HCT116 (cell line): ENCODE results near the gene LARP1. TPM values are rescaled to one million over a fixed set of nuclear protein-coding genes. Genes with fewer than 3 reads are reported as not detected.

ENCODE experiments used
- ATAC-seq: fragments of 200-7000 bp; cut with Tn5 transposase; 2 replicates; pipeline ENCODE4 v1.9.1; 2020; ENCODE audit warnings: mild to moderate bottlenecking, moderate library complexity
- BruUV-seq: library from RNA; stranded (reverse); fragments of 400-500 nt; replicated peaks from 2 replicates; lab custom pipeline; 2021; lab: Mats Ljungman, UMichigan
- CTCF ChIA-PET: fragments of 300-600 bp; sonication (Branson Sonifier 250); formaldehyde crosslinking; loops from one replicate; lab custom pipeline; 2021; ENCODE audit warnings: antibody characterized with exemption; lab: Charles Lee
- POLR2A ChIA-PET: fragments of 300-600, 350-600 bp; sonication (Branson Sonifier 250); formaldehyde crosslinking; loops from one replicate; lab custom pipeline; 2021; ENCODE audit warnings: antibody characterized with exemption; lab: Charles Lee
- RAD21 ChIA-PET, 2 experiments: fragments of 300-600 bp; sonication (Branson Sonifier 250); formaldehyde crosslinking; loops; one replicate each; lab custom pipeline; 2023; ENCODE audit warnings: low total read pairs in 2 of 2; ENCODE audit not compliant: uncharacterized antibody in 2 of 2, unreplicated experiment in 2 of 2, low non-redundant PET in 1 of 2; lab: Charles Lee
- DNase-seq: peaks from one replicate; pipeline ENCODE4 v3.0.0-alpha.2; 2010; ENCODE audit warnings: low read depth, low spot score
- H2AFZ ChIP-seq: fragments of 200-600 bp; shearing (Covaris generic), sonication (generic); 2 replicates; pipeline ENCODE4 v1.6.1; 2017; ENCODE audit warnings: low read depth, mixed run types, mixed read lengths, antibody characterized with exemption, low read length; ENCODE audit not compliant: poor library complexity, severe bottlenecking
- H3K27ac ChIP-seq: 2 replicates; pipeline ENCODE4 v1.5.1; 2012; ENCODE audit warnings: low read depth, low read length
- H3K27me3 ChIP-seq: fragments of 200-600 bp; sonication (generic); 2 replicates; pipeline ENCODE4 v1.6.1; 2016; ENCODE audit warnings: mixed run types, low read length, mixed read lengths; ENCODE audit not compliant: insufficient read depth
- H3K36me3 ChIP-seq, 2 experiments: fragments of 200-500 bp in 1 of 2; fragments of 200-600 bp in 1 of 2; sonication (Bioruptor generic) in 1 of 2; sonication (generic) in 1 of 2; 2 replicates each; pipeline versions ENCODE4 v1.5.1 to v1.6.1; 2014 to 2016; ENCODE audit warnings: low read length in 2 of 2, inconsistent platforms in 1 of 2, mixed read lengths in 1 of 2, mixed run types in 1 of 2; ENCODE audit not compliant: insufficient read depth in 2 of 2, control insufficient read depth in 1 of 2
- H3K4me1 ChIP-seq, 2 experiments: fragments of 200-600 bp in 1 of 2; sonication (generic) in 1 of 2; 2 replicates each; pipeline versions ENCODE4 v1.5.1 to v1.6.1; 2012 to 2017; ENCODE audit warnings: low read length in 2 of 2, inconsistent platforms in 1 of 2, mild to moderate bottlenecking in 1 of 2, mixed read lengths in 1 of 2, mixed run types in 1 of 2, moderate library complexity in 1 of 2; ENCODE audit not compliant: insufficient read depth in 2 of 2, control insufficient read depth in 1 of 2
- H3K4me2 ChIP-seq: fragments of 200-600 bp; sonication (generic); 2 replicates; pipeline ENCODE4 v1.6.1; 2017; ENCODE audit warnings: mixed run types, low read length, mixed read lengths
- H3K4me3 ChIP-seq, 2 experiments: fragments of 200-600 bp in 1 of 2; sonication (generic) in 1 of 2; replicated peaks in 1 of 2; 2 replicates each; pipeline ENCODE4 v1.5.1; 2011 to 2016; ENCODE audit warnings: low read length in 2 of 2, control low read depth in 1 of 2, low read depth in 1 of 2, mild to moderate bottlenecking in 1 of 2, mixed read lengths in 1 of 2, mixed run types in 1 of 2
- H3K79me2 ChIP-seq: fragments of 200-600 bp; sonication (generic); 2 replicates; pipeline ENCODE4 v1.6.1; 2017; ENCODE audit warnings: mild to moderate bottlenecking, mixed run types, low read length, moderate library complexity, mixed read lengths; ENCODE audit not compliant: insufficient read depth
- H3K9ac ChIP-seq: fragments of 200-600 bp; sonication (generic); 2 replicates; pipeline ENCODE4 v1.6.1; 2016; ENCODE audit warnings: low read length, mixed read lengths
- H3K9me2 ChIP-seq: fragments of 200-600 bp; sonication (generic), shearing (Covaris generic); 2 replicates; pipeline ENCODE4 v1.6.1; 2017; ENCODE audit warnings: mixed run types, mild to moderate bottlenecking, moderate library complexity; ENCODE audit not compliant: insufficient read depth
- H3K9me3 ChIP-seq, 2 experiments: fragments of 200-500 bp in 1 of 2; fragments of 200-600 bp in 1 of 2; sonication (Bioruptor generic) in 1 of 2; sonication (generic) in 1 of 2; 2 replicates each; pipeline ENCODE4 v1.6.1; 2014 to 2017; ENCODE audit warnings: low read length in 2 of 2, mixed read lengths in 2 of 2, inconsistent platforms in 1 of 2, low read depth in 1 of 2, mild to moderate bottlenecking in 1 of 2, mixed run types in 1 of 2, moderate library complexity in 1 of 2; ENCODE audit not compliant: control insufficient read depth in 1 of 2, insufficient read depth in 1 of 2
- H4K20me1 ChIP-seq: fragments of 200-600 bp; sonication (generic), shearing (Covaris generic); 2 replicates; pipeline ENCODE4 v1.6.1; 2017; ENCODE audit warnings: mixed run types, mild to moderate bottlenecking, moderate library complexity; ENCODE audit not compliant: insufficient read depth
- CBX3 ChIP-seq: IDR thresholded peaks from 2 replicates; pipeline ENCODE4 v1.6.1; 2012; ENCODE audit warnings: low read depth
- CEBPB ChIP-seq: IDR thresholded peaks from 2 replicates; pipeline ENCODE4 v1.6.1; 2012; ENCODE audit warnings: low read depth
- ELF1 ChIP-seq: IDR thresholded peaks from 2 replicates; pipeline ENCODE4 v1.6.1; 2012; ENCODE audit warnings: low read depth, borderline replicate concordance
- EZH2 ChIP-seq: fragments of 200-600 bp; sonication (generic); IDR thresholded peaks from 2 replicates; pipeline ENCODE4 v1.6.1; 2017; ENCODE audit warnings: antibody characterized with exemption, mixed run types
- EZH2phosphoT487 ChIP-seq: fragments of 200-600 bp; IDR thresholded peaks from 2 replicates; pipeline ENCODE4 v1.6.1; 2018; ENCODE audit warnings: antibody characterized with exemption, borderline replicate concordance
- JUND ChIP-seq: IDR thresholded peaks from 2 replicates; pipeline ENCODE4 v1.6.1; 2012
- POLR2A ChIP-seq: IDR thresholded peaks from 2 replicates; pipeline ENCODE4 v1.7.0; 2011; ENCODE audit warnings: borderline replicate concordance; ENCODE audit not compliant: insufficient read depth, insufficient read length; ENCODE audit errors: extremely low read depth
- SP1 ChIP-seq: IDR thresholded peaks from 2 replicates; pipeline ENCODE4 v1.6.1; 2012; ENCODE audit warnings: low read depth
- TCF7L2 ChIP-seq: IDR thresholded peaks from 2 replicates; pipeline ENCODE4 v1.7.0; 2011; ENCODE audit warnings: borderline replicate concordance, inconsistent platforms; ENCODE audit not compliant: insufficient read depth, insufficient read length; ENCODE audit errors: extremely low read depth
- YY1 ChIP-seq: IDR thresholded peaks from 2 replicates; pipeline ENCODE4 v1.6.1; 2011; ENCODE audit warnings: low read length, low read depth, moderate library complexity, mild to moderate bottlenecking; ENCODE audit not compliant: insufficient replicate concordance; ENCODE audit errors: extremely low read depth
- ZNF274 ChIP-seq: fragments of 200-500 bp; sonication (Bioruptor generic); IDR thresholded peaks from 2 replicates; pipeline ENCODE4 v1.6.1; 2014; ENCODE audit warnings: mild to moderate bottlenecking, low read depth, low read length, inconsistent platforms
- intact Hi-C: fragments of 100-400 bp; cut with micrococcal nuclease; formaldehyde crosslinking; loops from 2 replicates; pipeline ENCODE4 v1.10.0; 2022
- total RNA-seq: library from RNA; stranded (reverse); gene quantifications from one replicate; pipeline ENCODE4 v1.2.1, GENCODE V29; 2021; ENCODE audit not compliant: unreplicated experiment
- TF ChIP-seq, protein P1 (sequence below): IDR thresholded peaks from 2 replicates; pipeline ENCODE4 v1.6.1; 2011; ENCODE audit warnings: mild to moderate bottlenecking, low read length, moderate library complexity; ENCODE audit not compliant: insufficient replicate concordance; ENCODE audit errors: extremely low read depth
- TF ChIP-seq, protein P2 (sequence below): IDR thresholded peaks from 2 replicates; pipeline ENCODE4 v1.6.1; 2012
- TF ChIP-seq, protein P3 (sequence below), 3 experiments: fragments of 200-600 bp in 1 of 3; sonication (generic) in 1 of 3; IDR thresholded peaks in 2 of 3; conservative IDR thresholded peaks in 1 of 3; 2 replicates each; pipeline ENCODE4 v1.5.1; 2012 to 2017; ENCODE audit warnings: low read depth in 2 of 3, low read length in 2 of 3, antibody characterized with exemption in 1 of 3, borderline replicate concordance in 1 of 3, control low read depth in 1 of 3, mild to moderate bottlenecking in 1 of 3, mixed read lengths in 1 of 3, mixed run types in 1 of 3, moderate library complexity in 1 of 3; ENCODE audit not compliant: insufficient read depth in 1 of 3
- TF ChIP-seq, protein P4 (sequence below): IDR thresholded peaks from 2 replicates; pipeline ENCODE4 v1.6.1; 2012

Gene LARP1
- total RNA-seq, 1 experiment from 2014 or later, result 201 TPM

DNA sequence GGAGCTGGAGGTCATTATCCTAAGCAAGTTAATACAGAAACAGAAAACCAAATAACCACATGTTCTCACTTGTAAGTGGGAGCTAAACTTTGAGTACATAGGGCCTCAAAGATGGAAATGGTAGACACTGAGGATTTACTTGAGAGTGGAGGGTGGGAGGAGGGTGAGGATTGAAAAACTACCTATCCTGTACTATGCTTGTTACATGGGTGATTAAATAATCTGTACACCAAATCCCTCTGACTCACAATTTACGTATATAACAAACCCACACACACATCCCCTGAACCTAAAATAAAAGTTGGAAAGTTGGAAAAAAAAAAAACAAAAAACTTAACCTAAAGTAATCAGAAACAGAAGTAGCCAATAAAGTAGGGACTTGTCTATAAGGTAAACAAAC lies 48.8 kb upstream of the LARP1 start:
- POLR2A ChIA-PET, result no interaction called here
- CTCF ChIA-PET, result no interaction called here

DNA sequence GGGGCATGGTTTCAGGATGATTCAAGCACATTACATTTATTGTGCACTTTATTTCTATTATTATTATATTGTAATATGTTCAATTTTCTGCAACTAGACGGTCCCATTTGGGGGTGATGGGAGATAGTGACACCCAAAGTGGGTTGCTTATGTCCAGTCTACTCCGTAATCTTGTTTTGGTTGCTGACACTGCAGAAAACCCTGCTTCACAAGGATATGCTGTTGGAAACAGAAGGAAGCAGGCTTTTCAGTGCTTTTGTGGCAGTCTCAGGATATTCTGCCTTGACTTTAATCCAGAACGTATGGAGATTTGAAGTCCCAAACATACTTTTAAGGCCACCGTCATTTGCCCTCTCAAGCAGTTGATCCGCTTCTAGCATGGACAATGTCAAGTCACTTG lies 47.5 kb upstream of the LARP1 start:
- peaks cover 13 to 43% of the 10 kb centered on the region in 2 experiments for H3K4me1 ChIP-seq
- no peaks in the 10 kb centered on the region for H3K9me2 ChIP-seq
- H3K79me2 ChIP-seq, result no peaks in the 10 kb centered on the region
- no peak overlapping the region for H3K4me3 ChIP-seq
- no peak for DNase-seq
- no peak overlapping the region for H3K27ac ChIP-seq
- no peak overlapping the region for H2AFZ ChIP-seq
- no peaks in the 10 kb centered on the region for H3K36me3 ChIP-seq
- no TSS peak for BruUV-seq
- ATAC-seq, result no peak
- ChIA-PET POLR2A (no interaction called here), CTCF (no interaction called here), RAD21 (no interaction called here)
- H3K4me2 ChIP-seq, result no peak overlapping the region
- H4K20me1 ChIP-seq, result no peaks in the 10 kb centered on the region
- intact Hi-C loops, result no loop called here
- no peak overlapping the region for H3K9ac ChIP-seq
- H3K9me3 ChIP-seq, result no peaks in the 10 kb centered on the region
- no peaks in the 10 kb centered on the region for H3K27me3 ChIP-seq
- TF ChIP-seq, protein P1, sequence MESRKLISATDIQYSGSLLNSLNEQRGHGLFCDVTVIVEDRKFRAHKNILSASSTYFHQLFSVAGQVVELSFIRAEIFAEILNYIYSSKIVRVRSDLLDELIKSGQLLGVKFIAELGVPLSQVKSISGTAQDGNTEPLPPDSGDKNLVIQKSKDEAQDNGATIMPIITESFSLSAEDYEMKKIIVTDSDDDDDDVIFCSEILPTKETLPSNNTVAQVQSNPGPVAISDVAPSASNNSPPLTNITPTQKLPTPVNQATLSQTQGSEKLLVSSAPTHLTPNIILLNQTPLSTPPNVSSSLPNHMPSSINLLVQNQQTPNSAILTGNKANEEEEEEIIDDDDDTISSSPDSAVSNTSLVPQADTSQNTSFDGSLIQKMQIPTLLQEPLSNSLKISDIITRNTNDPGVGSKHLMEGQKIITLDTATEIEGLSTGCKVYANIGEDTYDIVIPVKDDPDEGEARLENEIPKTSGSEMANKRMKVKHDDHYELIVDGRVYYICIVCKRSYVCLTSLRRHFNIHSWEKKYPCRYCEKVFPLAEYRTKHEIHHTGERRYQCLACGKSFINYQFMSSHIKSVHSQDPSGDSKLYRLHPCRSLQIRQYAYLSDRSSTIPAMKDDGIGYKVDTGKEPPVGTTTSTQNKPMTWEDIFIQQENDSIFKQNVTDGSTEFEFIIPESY, result no peak
- TF ChIP-seq JUND (no peak), SP1 (no peak), CEBPB (no peak), EZH2 (no peak), EZH2phosphoT487 (no peak), YY1 (no peak), TCF7L2 (no peak), ZNF274 (no peak), ELF1 (no peak)
- TF ChIP-seq, protein P2, sequence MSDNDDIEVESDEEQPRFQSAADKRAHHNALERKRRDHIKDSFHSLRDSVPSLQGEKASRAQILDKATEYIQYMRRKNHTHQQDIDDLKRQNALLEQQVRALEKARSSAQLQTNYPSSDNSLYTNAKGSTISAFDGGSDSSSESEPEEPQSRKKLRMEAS, result no peak
- TF ChIP-seq, protein P3, sequence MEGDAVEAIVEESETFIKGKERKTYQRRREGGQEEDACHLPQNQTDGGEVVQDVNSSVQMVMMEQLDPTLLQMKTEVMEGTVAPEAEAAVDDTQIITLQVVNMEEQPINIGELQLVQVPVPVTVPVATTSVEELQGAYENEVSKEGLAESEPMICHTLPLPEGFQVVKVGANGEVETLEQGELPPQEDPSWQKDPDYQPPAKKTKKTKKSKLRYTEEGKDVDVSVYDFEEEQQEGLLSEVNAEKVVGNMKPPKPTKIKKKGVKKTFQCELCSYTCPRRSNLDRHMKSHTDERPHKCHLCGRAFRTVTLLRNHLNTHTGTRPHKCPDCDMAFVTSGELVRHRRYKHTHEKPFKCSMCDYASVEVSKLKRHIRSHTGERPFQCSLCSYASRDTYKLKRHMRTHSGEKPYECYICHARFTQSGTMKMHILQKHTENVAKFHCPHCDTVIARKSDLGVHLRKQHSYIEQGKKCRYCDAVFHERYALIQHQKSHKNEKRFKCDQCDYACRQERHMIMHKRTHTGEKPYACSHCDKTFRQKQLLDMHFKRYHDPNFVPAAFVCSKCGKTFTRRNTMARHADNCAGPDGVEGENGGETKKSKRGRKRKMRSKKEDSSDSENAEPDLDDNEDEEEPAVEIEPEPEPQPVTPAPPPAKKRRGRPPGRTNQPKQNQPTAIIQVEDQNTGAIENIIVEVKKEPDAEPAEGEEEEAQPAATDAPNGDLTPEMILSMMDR (IDR thresholded peaks at IDR 0.05 in 2 of 3, conservative IDR thresholded peaks at IDR 0.05 in 1 of 3; ENCODE audit: borderline replicate concordance in 1 of 3, insufficient read depth in 1 of 3, low read depth in 2 of 3, low read length in 2 of 3), result no peak

More for the DNA sequence above, 48.8 kb upstream of the LARP1 start:
- no peak overlapping the region for H3K27ac ChIP-seq
- H3K27me3 ChIP-seq, result no peaks in the 10 kb centered on the region
- DNase-seq, result no peak
- no TSS peak for BruUV-seq
- peaks cover 18 to 45% of the 10 kb centered on the region in 2 experiments for H3K4me1 ChIP-seq
- intact Hi-C loops, result no loop called here
- H2AFZ ChIP-seq, result no peak overlapping the region
- no peak overlapping the region for H3K4me3 ChIP-seq
- no peaks in the 10 kb centered on the region for H3K9me3 ChIP-seq
- H3K9me2 ChIP-seq, result no peaks in the 10 kb centered on the region
- no peak for TF ChIP-seq POLR2A
- no peak for TF ChIP-seq EZH2phosphoT487
- TF ChIP-seq CBX3, result no peak
- TF ChIP-seq, protein P4, sequence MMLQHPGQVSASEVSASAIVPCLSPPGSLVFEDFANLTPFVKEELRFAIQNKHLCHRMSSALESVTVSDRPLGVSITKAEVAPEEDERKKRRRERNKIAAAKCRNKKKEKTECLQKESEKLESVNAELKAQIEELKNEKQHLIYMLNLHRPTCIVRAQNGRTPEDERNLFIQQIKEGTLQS, result no peak
- H3K36me3 ChIP-seq, result no peaks in the 10 kb centered on the region
- ATAC-seq, result no peak
- H3K79me2 ChIP-seq, result no peaks in the 10 kb centered on the region
- no peaks in the 10 kb centered on the region for H4K20me1 ChIP-seq
- RAD21 ChIA-PET, result no interaction called here
- H3K9ac ChIP-seq, result no peak overlapping the region
- no peak overlapping the region for H3K4me2 ChIP-seq
